ENCODE data around the gene POU2F1. TPM values are rescaled to one million over a fixed set of nuclear protein-coding genes. Genes with fewer than 3 reads are reported as not detected.

POU2F1 gene
- total RNA-seq, 1 experiment from 2014 or later: 24.5 TPM

GRCh38 chr1:167206166-167206835, 14.4 kb upstream of the POU2F1 start (continued):
- TF ChIP-seq ZNF274 (IDR thresholded peaks at IDR 0.05; ENCODE audit: low read depth, low read length): no peak
- no peak for TF ChIP-seq CTCF (IDR thresholded peaks at IDR 0.05 in 2 of 3, conservative IDR thresholded peaks at IDR 0.05 in 1 of 3; ENCODE audit: borderline replicate concordance in 1 of 3, insufficient read depth in 1 of 3, low read depth in 2 of 3, low read length in 2 of 3)
- TF ChIP-seq MAX (IDR thresholded peaks at IDR 0.05): no peak
- TF ChIP-seq TCF7L2 (IDR thresholded peaks at IDR 0.05; ENCODE audit: borderline replicate concordance, extremely low read depth, insufficient read depth, insufficient read length): no peak
- TF ChIP-seq FOSL1 (IDR thresholded peaks at IDR 0.05; ENCODE audit: low read depth): no peak

GRCh38 chr1:167207940-167208623, 12.6 kb upstream of the POU2F1 start:
- Histone ChIP-seq H3K9ac (ENCODE audit: low read length) (no peak overlapping the region), H3K4me2 (ENCODE audit: low read length) (no peak overlapping the region), H3K27me3 (ENCODE audit: insufficient read depth, low read length) (no peaks in the 10 kb centered on the region), H2AFZ (ENCODE audit: low read depth, low read length, poor library complexity, severe bottlenecking) (peak overlapping the region; percentile 56), H3K4me3 (replicated peaks in 1 of 2; ENCODE audit: low read depth in 1 of 2, low read length in 2 of 2) (no peak overlapping the region), H3K79me2 (ENCODE audit: insufficient read depth, low read length) (no peaks in the 10 kb centered on the region), H3K9me2 (ENCODE audit: insufficient read depth) (no peaks in the 10 kb centered on the region), H3K9me3 (ENCODE audit: control insufficient read depth in 1 of 2, insufficient read depth in 1 of 2, low read depth in 1 of 2, low read length in 2 of 2) (peaks cover 0 to 11% of the 10 kb centered on the region in 2 experiments; a peak in 1 of 4 replicates), H3K4me1 (ENCODE audit: control insufficient read depth in 1 of 2, insufficient read depth in 2 of 2, low read length in 2 of 2) (no peaks in the 10 kb centered on the region), H3K36me3 (ENCODE audit: control insufficient read depth in 1 of 2, insufficient read depth in 2 of 2, low read length in 2 of 2) (no peaks in the 10 kb centered on the region), H3K27ac (ENCODE audit: low read depth, low read length) (no peak overlapping the region), H4K20me1 (ENCODE audit: insufficient read depth) (no peaks in the 10 kb centered on the region)
- DNase-seq (ENCODE audit: low read depth, low spot score) (no peak), ATAC-seq (peak; percentile 62)
- no peak for TF ChIP-seq JUND (IDR thresholded peaks at IDR 0.05)
- peak; percentile 44 for TF ChIP-seq RAD21 (IDR thresholded peaks at IDR 0.05; ENCODE audit: low read depth)
- TF ChIP-seq CTCF (IDR thresholded peaks at IDR 0.05 in 2 of 3, conservative IDR thresholded peaks at IDR 0.05 in 1 of 3; ENCODE audit: borderline replicate concordance in 1 of 3, insufficient read depth in 1 of 3, low read depth in 2 of 3, low read length in 2 of 3): peak; percentile 31 to 57 (median 46); a peak in 5 of 6 replicates
- TF ChIP-seq YY1 (IDR thresholded peaks at IDR 0.05; ENCODE audit: extremely low read depth, insufficient replicate concordance, low read depth, low read length): no peak
- TF ChIP-seq SP1 (IDR thresholded peaks at IDR 0.05; ENCODE audit: low read depth): no peak
- ChIA-PET RAD21 (ENCODE audit: low non-redundant PET in 1 of 2, low total read pairs in 2 of 2, uncharacterized antibody in 2 of 2, unreplicated experiment in 2 of 2) (interaction anchor here in 1 of 2 experiments (0.6 kb wide), 1 partner anchor 64 kb away, joined by 3 read pairs; no protein-coding TSS in a partner anchor), CTCF (interaction anchor here (1.0 kb wide), 1 partner anchor 12 kb away, joined by 6 read pairs; the partner anchor contains the start of gene POU2F1), POLR2A (interaction anchor here (1.0 kb wide), 1 partner anchor 12 kb away, joined by 4 read pairs; the partner anchor contains the start of gene POU2F1)
- no TSS peak for BruUV-seq (replicated peaks)
- intact Hi-C loops (cut with micrococcal nuclease): loop anchor here (2.0 kb wide), 1 partner anchor 141 kb away; no protein-coding TSS in a partner anchor

Data from HCT116 (cell line).